Testis (tissue), 2 donors: Measurements from ENCODE around the gene H6PD.
A peak's percentile ranks its signal among the peaks of the same experiment; 100 is the strongest.

ENCODE experiments used
- POLR2A ChIP-seq: fragments of 450-650 bp; IDR thresholded peaks from one replicate; pipeline ENCODE4 v1.6.1; 2017; ENCODE audit warnings: antibody characterized with exemption, mild to moderate bottlenecking, moderate library complexity
- TF ChIP-seq, protein P1 (sequence below), 3 experiments: fragments of 450-650 bp in 2 of 3; fragments of 200-600 bp in 1 of 3; sonication (generic) in 1 of 3; IDR thresholded peaks; one replicate each; pipeline ENCODE4 v1.5.1; 2016 to 2019; ENCODE audit warnings: antibody characterized with exemption in 3 of 3, mild to moderate bottlenecking in 2 of 3, moderate library complexity in 1 of 3

DNA sequence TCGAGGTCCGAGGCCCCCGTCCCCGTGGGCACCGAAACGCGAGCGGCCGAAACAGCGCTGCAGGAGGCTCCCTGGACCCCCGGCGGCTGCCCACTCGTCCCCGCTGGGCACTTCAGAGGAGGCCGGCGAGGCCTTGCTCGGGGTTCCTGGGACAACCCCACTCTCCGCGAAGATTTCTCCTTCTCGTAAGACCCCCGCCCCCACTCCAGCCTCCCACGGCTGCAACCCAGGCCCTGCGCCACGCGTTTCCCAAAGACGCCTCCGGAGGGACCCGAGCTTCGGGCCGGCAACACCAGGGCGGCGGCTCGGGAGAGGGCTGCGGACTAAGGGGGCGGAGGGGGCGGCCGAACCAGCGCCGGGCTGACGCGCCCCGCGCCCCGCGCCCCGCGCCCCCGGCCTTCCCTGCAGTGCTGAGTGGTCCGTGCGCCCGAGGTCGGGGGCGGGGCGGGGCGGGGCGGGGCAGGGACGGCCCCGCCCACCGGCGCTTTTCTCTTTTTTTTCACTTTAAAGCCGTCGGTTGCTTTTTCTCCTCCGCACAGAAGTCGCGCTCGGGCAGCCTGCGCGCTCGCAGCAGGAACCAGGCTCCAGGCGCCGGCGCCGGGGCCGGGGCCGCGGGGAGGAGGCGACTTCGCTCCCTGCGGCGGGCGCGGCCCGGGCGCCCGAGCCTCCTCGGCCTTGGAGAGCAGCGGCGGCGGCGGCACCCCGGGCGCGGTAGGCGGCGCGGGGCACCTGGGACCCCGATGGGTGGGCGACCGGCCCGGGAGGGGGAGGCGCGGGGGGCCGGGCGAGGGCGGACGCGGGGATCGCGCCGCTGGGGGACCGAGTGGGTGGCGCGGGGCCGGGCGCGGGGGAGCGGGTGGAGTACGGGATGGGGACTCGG, 58.0 kb downstream of the H6PD start, which contains the start of gene SPSB1:
- TF ChIP-seq, protein P1, sequence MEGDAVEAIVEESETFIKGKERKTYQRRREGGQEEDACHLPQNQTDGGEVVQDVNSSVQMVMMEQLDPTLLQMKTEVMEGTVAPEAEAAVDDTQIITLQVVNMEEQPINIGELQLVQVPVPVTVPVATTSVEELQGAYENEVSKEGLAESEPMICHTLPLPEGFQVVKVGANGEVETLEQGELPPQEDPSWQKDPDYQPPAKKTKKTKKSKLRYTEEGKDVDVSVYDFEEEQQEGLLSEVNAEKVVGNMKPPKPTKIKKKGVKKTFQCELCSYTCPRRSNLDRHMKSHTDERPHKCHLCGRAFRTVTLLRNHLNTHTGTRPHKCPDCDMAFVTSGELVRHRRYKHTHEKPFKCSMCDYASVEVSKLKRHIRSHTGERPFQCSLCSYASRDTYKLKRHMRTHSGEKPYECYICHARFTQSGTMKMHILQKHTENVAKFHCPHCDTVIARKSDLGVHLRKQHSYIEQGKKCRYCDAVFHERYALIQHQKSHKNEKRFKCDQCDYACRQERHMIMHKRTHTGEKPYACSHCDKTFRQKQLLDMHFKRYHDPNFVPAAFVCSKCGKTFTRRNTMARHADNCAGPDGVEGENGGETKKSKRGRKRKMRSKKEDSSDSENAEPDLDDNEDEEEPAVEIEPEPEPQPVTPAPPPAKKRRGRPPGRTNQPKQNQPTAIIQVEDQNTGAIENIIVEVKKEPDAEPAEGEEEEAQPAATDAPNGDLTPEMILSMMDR (IDR thresholded peaks at IDR 0.05) = no peak
- TF ChIP-seq POLR2A = peak; percentile 60
